HEK293 (cell line): Measurements from ENCODE around the gene PLB1.
A peak's percentile ranks its signal among the peaks of the same experiment; 100 is the strongest.

Source experiments
- CTCF ChIA-PET: fragments of 350-600 bp; formaldehyde crosslinking; extraction: SDS; loops from one replicate; lab custom pipeline; 2021; ENCODE audit warnings: antibody characterized with exemption; lab: Yijun Ruan, JAX
- POLR2A ChIA-PET: fragments of 300-600 bp; formaldehyde crosslinking; extraction: SDS; loops from one replicate; lab custom pipeline; 2020; ENCODE audit warnings: antibody characterized with exemption, inconsistent platforms; lab: Yijun Ruan, JAX
- H3K27ac ChIP-seq: fragments of 200-500 bp; sonication (Bioruptor generic); 2 replicates; pipeline ENCODE4 v1.5.1; 2014; ENCODE audit warnings: low read depth, low read length, control low read depth, inconsistent platforms; ENCODE audit errors: extremely low read depth
- H3K36me3 ChIP-seq, 2 experiments: fragments of 200-500 bp in 1 of 2; sonication (Bioruptor generic) in 1 of 2; 1 replicate in 1 of 2; 2 replicates in 1 of 2; pipeline ENCODE4 v1.5.1; 2014 to 2017; ENCODE audit warnings: inconsistent platforms in 2 of 2, low read length in 2 of 2; ENCODE audit not compliant: control insufficient read depth in 2 of 2, insufficient read depth in 1 of 2
- H3K4me1 ChIP-seq: fragments of 200-500 bp; sonication (Bioruptor generic); 2 replicates; pipeline ENCODE4 v1.5.1; 2014; ENCODE audit warnings: mild to moderate bottlenecking, low read length, inconsistent platforms; ENCODE audit not compliant: control insufficient read depth, insufficient read depth
- H3K4me3 ChIP-seq: 2 replicates; pipeline ENCODE4 v1.5.1; 2011; ENCODE audit warnings: low read depth, mild to moderate bottlenecking, control low read depth, low read length, moderate library complexity
- H3K9me3 ChIP-seq: fragments of 200-500 bp; sonication (Bioruptor generic); 2 replicates; pipeline ENCODE4 v1.5.1; 2014; ENCODE audit warnings: low read depth, low read length, inconsistent platforms; ENCODE audit not compliant: control insufficient read depth, insufficient read depth
- EGR2 ChIP-seq: fragments of 450-650 bp; formaldehyde crosslinking; IDR thresholded peaks from 2 replicates; pipeline ENCODE4 v1.5.1; 2016; ENCODE audit warnings: low read depth, missing biosample characterization, missing genetic modification characterization
- GLIS2 ChIP-seq: fragments of 450-650 bp; formaldehyde crosslinking; IDR thresholded peaks from 2 replicates; pipeline ENCODE4 v1.5.1; 2016; ENCODE audit warnings: missing biosample characterization, missing genetic modification characterization
- IKZF3 ChIP-seq: fragments of 450-650 bp; IDR thresholded peaks from 2 replicates; pipeline ENCODE4 v1.5.0; 2018; ENCODE audit warnings: missing biosample characterization, mild to moderate bottlenecking, missing genetic modification characterization, moderate library complexity
- KLF8 ChIP-seq: fragments of 450-650 bp; formaldehyde crosslinking; IDR thresholded peaks from 2 replicates; pipeline ENCODE4 v1.5.1; 2016; ENCODE audit warnings: missing biosample characterization, missing genetic modification characterization
- MZF1 ChIP-seq: fragments of 450-650 bp; formaldehyde crosslinking; IDR thresholded peaks from 2 replicates; pipeline ENCODE4 v1.5.1; 2017; ENCODE audit warnings: missing biosample characterization, missing genetic modification characterization, borderline replicate concordance
- SCRT2 ChIP-seq: fragments of 450-650 bp; formaldehyde crosslinking; IDR thresholded peaks from 2 replicates; pipeline ENCODE4 v1.5.1; 2016; ENCODE audit warnings: missing biosample characterization, missing genetic modification characterization
- SP3 ChIP-seq: fragments of 450-650 bp; formaldehyde crosslinking; IDR thresholded peaks from 2 replicates; pipeline ENCODE4 v1.5.1; 2016; ENCODE audit warnings: missing biosample characterization, missing genetic modification characterization
- ZBTB17 ChIP-seq: fragments of 450-650 bp; formaldehyde crosslinking; IDR thresholded peaks from 2 replicates; pipeline ENCODE4 v1.5.1; 2016; ENCODE audit warnings: missing biosample characterization, missing genetic modification characterization
- ZBTB49 ChIP-seq: fragments of 450-650 bp; formaldehyde crosslinking; IDR thresholded peaks from 2 replicates; pipeline ENCODE4 v1.5.1; 2016; ENCODE audit warnings: missing biosample characterization, missing genetic modification characterization, low read depth
- ZFP37 ChIP-seq: fragments of 450-650 bp; formaldehyde crosslinking; IDR thresholded peaks from 2 replicates; pipeline ENCODE4 v1.5.1; 2016; ENCODE audit warnings: missing biosample characterization, missing genetic modification characterization
- ZNF114 ChIP-seq: fragments of 450-650 bp; formaldehyde crosslinking; IDR thresholded peaks from 2 replicates; pipeline ENCODE4 v1.5.0; 2017; ENCODE audit warnings: missing biosample characterization, missing genetic modification characterization
- ZNF175 ChIP-seq: fragments of 450-650 bp; formaldehyde crosslinking; IDR thresholded peaks from 2 replicates; pipeline ENCODE4 v1.5.1; 2016; ENCODE audit warnings: missing biosample characterization, missing genetic modification characterization
- ZNF239 ChIP-seq: fragments of 450-650 bp; formaldehyde crosslinking; IDR thresholded peaks from 2 replicates; pipeline ENCODE4 v1.5.1; 2016; ENCODE audit warnings: missing biosample characterization, missing genetic modification characterization
- ZNF280D ChIP-seq: fragments of 450-650 bp; formaldehyde crosslinking; IDR thresholded peaks from 2 replicates; pipeline ENCODE4 v1.5.1; 2016; ENCODE audit warnings: missing biosample characterization, missing genetic modification characterization
- ZNF366 ChIP-seq: fragments of 450-650 bp; formaldehyde crosslinking; conservative IDR thresholded peaks from 2 replicates; pipeline ENCODE4 v1.5.1; 2016; ENCODE audit warnings: missing biosample characterization, missing genetic modification characterization
- ZNF394 ChIP-seq: fragments of 450-650 bp; formaldehyde crosslinking; IDR thresholded peaks from 2 replicates; pipeline ENCODE4 v1.5.1; 2016; ENCODE audit warnings: missing biosample characterization, missing genetic modification characterization, mild to moderate bottlenecking, moderate library complexity, borderline replicate concordance
- ZNF558 ChIP-seq: fragments of 450-650 bp; formaldehyde crosslinking; IDR thresholded peaks from 2 replicates; pipeline ENCODE4 v1.5.1; 2016; ENCODE audit warnings: missing biosample characterization, missing genetic modification characterization
- ZNF600 ChIP-seq: fragments of 450-650 bp; formaldehyde crosslinking; IDR thresholded peaks from 2 replicates; pipeline ENCODE4 v1.5.1; 2016; ENCODE audit warnings: missing biosample characterization, missing genetic modification characterization
- ZNF629 ChIP-seq: fragments of 450-650 bp; formaldehyde crosslinking; IDR thresholded peaks from 2 replicates; pipeline ENCODE4 v1.5.1; 2017; ENCODE audit warnings: missing biosample characterization, missing genetic modification characterization
- ZNF654 ChIP-seq: fragments of 450-650 bp; formaldehyde crosslinking; IDR thresholded peaks from 2 replicates; pipeline ENCODE4 v1.5.1; 2016; ENCODE audit warnings: low read depth, missing biosample characterization, missing genetic modification characterization
- ZNF792 ChIP-seq: fragments of 450-650 bp; formaldehyde crosslinking; IDR thresholded peaks from 2 replicates; pipeline ENCODE4 v1.5.1; 2016; ENCODE audit warnings: missing biosample characterization, missing genetic modification characterization
- TF ChIP-seq, protein P1 (sequence below): fragments of 450-650 bp; formaldehyde crosslinking; IDR thresholded peaks from 2 replicates; pipeline ENCODE4 v1.5.1; 2016; ENCODE audit warnings: missing biosample characterization, missing genetic modification characterization

Gene PLB1

GRCh38 chr2:28507796-28508764 is 12.2 kb downstream of the PLB1 start:
- Histone ChIP-seq H3K27ac (no peak overlapping the region), H3K4me1 (no peaks in the 10 kb centered on the region), H3K4me3 (no peak overlapping the region), H3K9me3 (no peaks in the 10 kb centered on the region; the same call in 1 of the 2 replicates), H3K36me3 (no peaks in the 10 kb centered on the region)
- TF ChIP-seq ZNF175 (tag by site-specific recombination) (no peak), ZNF114 (tag by site-specific recombination) (no peak), ZNF280D (tag by site-specific recombination) (no peak), EGR2 (tag by site-specific recombination) (0 out of 2 replicates have a peak, but pooled peaks have one; percentile 5), ZNF239 (tag by site-specific recombination) (no peak), MZF1 (no peak), ZNF629 (tag by site-specific recombination) (no peak), ZNF600 (tag by site-specific recombination) (peak; percentile 33; the same call in 1 of the 2 replicates), ZBTB49 (tag by site-specific recombination) (no peak), ZNF394 (tag by site-specific recombination) (peak; percentile 81), SCRT2 (tag by site-specific recombination) (peak; percentile 69), ZNF366 (tag by site-specific recombination) (peak; percentile 44; the same call in 1 of the 2 replicates), ZNF654 (tag by site-specific recombination) (no peak), GLIS2 (tag by site-specific recombination) (peak; percentile 38; the same call in 1 of the 2 replicates), ZNF558 (no peak), ZFP37 (tag by site-specific recombination) (0 out of 2 replicates have a peak, but pooled peaks have one; percentile 54), ZNF792 (no peak), ZBTB17 (peak; percentile 22; the same call in 1 of the 2 replicates), SP3 (tag by site-specific recombination) (peak; percentile 54), IKZF3 (tag by site-specific recombination) (no peak), KLF8 (tag by site-specific recombination) (peak; percentile 47; the same call in 1 of the 2 replicates)
- TF ChIP-seq, protein P1, sequence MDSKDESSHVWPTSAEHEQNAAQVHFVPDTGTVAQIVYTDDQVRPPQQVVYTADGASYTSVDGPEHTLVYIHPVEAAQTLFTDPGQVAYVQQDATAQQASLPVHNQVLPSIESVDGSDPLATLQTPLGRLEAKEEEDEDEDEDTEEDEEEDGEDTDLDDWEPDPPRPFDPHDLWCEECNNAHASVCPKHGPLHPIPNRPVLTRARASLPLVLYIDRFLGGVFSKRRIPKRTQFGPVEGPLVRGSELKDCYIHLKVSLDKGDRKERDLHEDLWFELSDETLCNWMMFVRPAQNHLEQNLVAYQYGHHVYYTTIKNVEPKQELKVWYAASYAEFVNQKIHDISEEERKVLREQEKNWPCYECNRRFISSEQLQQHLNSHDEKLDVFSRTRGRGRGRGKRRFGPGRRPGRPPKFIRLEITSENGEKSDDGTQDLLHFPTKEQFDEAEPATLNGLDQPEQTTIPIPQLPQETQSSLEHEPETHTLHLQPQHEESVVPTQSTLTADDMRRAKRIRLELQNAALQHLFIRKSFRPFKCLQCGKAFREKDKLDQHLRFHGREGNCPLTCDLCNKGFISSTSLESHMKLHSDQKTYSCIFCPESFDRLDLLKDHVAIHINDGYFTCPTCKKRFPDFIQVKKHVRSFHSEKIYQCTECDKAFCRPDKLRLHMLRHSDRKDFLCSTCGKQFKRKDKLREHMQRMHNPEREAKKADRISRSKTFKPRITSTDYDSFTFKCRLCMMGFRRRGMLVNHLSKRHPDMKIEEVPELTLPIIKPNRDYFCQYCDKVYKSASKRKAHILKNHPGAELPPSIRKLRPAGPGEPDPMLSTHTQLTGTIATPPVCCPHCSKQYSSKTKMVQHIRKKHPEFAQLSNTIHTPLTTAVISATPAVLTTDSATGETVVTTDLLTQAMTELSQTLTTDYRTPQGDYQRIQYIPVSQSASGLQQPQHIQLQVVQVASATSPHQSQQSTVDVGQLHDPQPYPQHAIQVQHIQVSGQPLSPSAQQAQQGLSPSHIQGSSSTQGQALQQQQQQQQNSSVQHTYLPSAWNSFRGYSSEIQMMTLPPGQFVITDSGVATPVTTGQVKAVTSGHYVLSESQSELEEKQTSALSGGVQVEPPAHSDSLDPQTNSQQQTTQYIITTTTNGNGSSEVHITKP (tag by site-specific recombination): peak; percentile 16; the same call in 1 of the 2 replicates
- POLR2A ChIA-PET: no interaction called here
- CTCF ChIA-PET: no interaction called here
